Measurements from ENCODE around the gene PIP5KL1.

Gene PIP5KL1

DNA sequence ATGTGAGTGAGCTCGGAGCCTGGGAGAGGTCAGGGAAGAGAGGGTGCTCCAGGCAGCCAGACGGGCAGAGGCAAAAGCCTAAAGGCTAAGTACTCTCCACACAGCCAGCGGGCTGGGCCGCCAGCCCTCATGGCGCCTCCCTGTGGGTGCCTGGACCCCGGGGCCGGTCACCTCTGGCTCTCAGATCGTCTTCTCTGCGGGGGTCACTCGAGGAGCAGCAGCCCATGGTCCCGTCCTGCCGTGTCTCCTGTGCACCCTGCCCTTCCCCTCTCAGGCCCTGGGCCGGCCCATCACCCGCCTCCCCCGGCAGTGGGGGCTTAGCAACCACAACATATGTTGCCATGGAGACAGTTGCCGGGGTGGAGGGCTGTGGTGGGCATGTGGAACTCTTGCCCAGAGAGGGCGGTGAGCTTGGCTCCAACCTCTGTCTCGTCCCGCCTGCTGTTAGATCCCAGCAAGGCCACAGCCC lies 57.3 kb downstream of the PIP5KL1 start:
- DNase-seq (ENCODE audit: low spot score), result no peak

DNA sequence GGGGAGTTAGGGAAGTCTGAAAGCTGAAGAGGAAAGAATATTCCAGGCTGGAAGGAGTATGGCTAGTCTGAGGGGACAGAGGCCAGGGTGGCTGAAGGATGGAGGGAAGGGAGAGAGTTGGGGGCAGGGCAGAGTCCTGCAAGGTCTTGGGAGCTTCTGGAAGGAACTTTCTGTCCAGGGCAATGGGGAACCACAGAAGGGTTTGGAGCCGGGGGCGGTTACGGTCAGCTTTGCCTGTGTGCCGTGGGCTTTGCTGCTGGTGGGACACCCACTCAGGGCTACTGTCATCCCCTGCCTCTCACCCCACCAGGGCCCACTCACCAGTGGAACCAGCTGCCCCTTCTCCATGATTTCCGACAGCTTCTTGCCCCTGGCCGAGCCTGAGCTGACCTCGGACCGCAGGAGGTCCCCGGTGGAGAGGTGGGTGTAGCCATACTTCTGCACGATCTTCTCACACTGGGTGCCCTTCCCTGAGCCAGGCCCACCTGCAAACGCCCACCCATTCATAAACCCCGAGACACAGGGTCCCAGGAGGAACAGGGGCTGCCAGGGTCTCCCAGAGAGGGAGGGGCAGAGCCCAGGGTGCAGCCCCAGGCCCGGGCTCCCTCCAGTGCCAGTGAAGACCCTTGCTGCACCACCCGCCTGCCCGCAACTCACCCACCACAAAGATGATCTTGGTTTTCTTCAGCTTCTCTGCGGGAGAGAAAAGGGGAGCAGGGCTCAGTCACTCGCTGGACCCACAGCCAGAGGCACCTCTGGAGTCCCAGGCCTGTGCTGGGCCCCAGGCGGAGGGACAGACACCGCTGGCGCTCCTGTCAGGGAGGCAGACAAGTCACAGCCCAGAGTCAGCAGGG lies 58.0 kb downstream of the PIP5KL1 start:
- DNase-seq (ENCODE audit: low spot score), result no peak

DNA sequence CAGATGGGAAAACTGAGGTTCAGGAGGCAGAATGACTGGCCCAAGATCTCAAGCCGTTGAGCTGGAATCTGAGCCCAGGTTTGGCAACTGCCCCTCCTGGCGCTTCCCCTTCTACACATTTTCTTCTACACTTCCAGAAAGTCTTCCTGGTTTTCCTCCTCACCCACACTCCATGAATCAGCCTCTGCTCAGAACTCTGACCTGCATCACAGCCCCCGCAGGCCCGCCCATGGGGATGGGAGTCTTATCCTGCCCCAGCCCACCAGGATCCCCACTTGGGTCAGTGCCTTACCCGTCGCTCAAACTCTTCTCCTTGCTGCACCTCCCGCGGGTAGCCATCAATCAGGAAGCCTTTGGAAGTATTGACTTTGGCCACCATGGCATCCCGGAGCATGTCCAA lies 59.0 kb downstream of the PIP5KL1 start:
- DNase-seq (ENCODE audit: low spot score), result no peak

DNA sequence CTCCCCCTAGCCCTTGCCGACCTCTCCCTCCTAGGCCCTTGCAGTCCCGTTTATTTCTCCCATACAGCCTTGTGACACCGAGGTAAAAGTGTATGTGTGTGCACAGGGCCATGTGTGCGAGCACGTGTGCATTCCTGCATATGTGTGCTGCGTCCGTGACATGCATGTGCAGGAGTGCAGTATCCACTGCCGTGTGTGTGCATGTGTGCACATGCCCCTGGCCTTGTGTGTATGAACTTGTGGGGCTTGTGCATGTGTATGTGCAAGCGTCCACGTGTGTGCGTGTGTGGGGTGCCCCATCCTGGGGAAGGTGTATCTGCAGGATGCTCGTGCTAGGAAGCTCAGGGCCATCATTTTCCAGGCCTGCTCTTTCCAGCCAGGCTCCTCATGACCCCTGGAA lies 59.7 kb downstream of the PIP5KL1 start:
- DNase-seq (ENCODE audit: low spot score), result no peak

Data from CD4-positive, alpha-beta T cell treated with Interleukin-6 at 100 ng/mL for 8 hours (primary cell).